Left ventricle myocardium inferior (tissue), 1 donor: ENCODE results near the gene MAP2K2. TPM values are rescaled to one million over a fixed set of nuclear protein-coding genes. Genes with fewer than 3 reads are reported as not detected.
"Not testable (repeated sequence)": the region's sequence is repeated elsewhere in the genome, so short reads cannot be mapped to it uniquely, and the experiment has no call there.

Experiments used
- DNase-seq: peaks from one replicate; pipeline ENCODE4 v3.0.0-alpha.2; 2020
- H3K27ac ChIP-seq: fragments of 200-600 bp; replicated peaks from 2 replicates; pipeline ENCODE4 v1.8.0; 2021
- H3K27me3 ChIP-seq: fragments of 200-600 bp; 2 replicates; pipeline ENCODE4 v1.8.0; 2021; ENCODE audit warnings: low read depth
- H3K36me3 ChIP-seq: fragments of 200-600 bp; 2 replicates; pipeline ENCODE4 v1.8.0; 2021
- H3K4me1 ChIP-seq: fragments of 200-600 bp; 2 replicates; pipeline ENCODE4 v1.8.0; 2021
- H3K4me3 ChIP-seq: fragments of 200-600 bp; 2 replicates; pipeline ENCODE4 v1.8.0; 2021; ENCODE audit warnings: mild to moderate bottlenecking, moderate library complexity
- H3K9me3 ChIP-seq: fragments of 200-600 bp; replicated peaks from 2 replicates; pipeline ENCODE4 v1.8.0; 2021
- intact Hi-C: fragments of 100-400 bp; cut with micrococcal nuclease; formaldehyde crosslinking; loops from one replicate; pipeline ENCODE4 v1.11.0; 2022
- total RNA-seq: library from RNA; stranded (reverse); fragmentation: NEBNext Ultra II Directional; extraction: Animal tissue kit (Norgen Biotek cat#: 25700); gene quantifications from one replicate; pipeline ENCODE4 v1.2.1, GENCODE V29; 2021
- TF ChIP-seq, protein P1 (sequence below): fragments of 200-600 bp; IDR thresholded peaks from 2 replicates; pipeline ENCODE4 v1.8.0; 2021; ENCODE audit warnings: antibody characterized with exemption, mild to moderate bottlenecking, borderline replicate concordance
- donor health status: DM: no; HTN: yes; CAD: no; lungs with severe emphysema.

MAP2K2 gene
- total RNA-seq, 1 donor from 2014 or later, result 129 TPM

DNA sequence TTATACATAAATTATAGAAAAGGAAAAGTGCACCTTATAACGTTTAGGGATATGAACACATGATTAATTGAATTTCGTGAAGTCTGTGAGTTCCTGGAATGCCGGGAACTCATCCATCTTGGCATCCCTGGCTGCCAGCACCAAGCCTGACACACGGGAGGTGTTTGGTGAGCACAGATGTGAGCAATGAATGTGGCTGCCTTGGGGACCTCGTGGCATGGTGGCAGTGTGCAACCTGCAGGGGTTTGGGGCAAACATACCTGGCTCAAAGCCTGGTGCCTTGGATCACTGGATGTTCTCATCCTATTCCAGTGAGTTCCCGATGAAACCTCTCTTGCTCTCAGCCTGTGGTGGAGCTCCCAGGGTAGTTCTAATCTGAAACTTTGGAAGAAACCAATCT, 10.4 kb upstream of the MAP2K2 start:
- Histone ChIP-seq H3K27ac (no peak overlapping the region), H3K27me3 (peaks cover 13% of the 10 kb centered on the region), H3K9me3 (no peaks in the 10 kb centered on the region), H3K36me3 (no peaks in the 10 kb centered on the region), H3K4me1 (no peaks in the 10 kb centered on the region), H3K4me3 (no peak overlapping the region)
- TF ChIP-seq, protein P1, sequence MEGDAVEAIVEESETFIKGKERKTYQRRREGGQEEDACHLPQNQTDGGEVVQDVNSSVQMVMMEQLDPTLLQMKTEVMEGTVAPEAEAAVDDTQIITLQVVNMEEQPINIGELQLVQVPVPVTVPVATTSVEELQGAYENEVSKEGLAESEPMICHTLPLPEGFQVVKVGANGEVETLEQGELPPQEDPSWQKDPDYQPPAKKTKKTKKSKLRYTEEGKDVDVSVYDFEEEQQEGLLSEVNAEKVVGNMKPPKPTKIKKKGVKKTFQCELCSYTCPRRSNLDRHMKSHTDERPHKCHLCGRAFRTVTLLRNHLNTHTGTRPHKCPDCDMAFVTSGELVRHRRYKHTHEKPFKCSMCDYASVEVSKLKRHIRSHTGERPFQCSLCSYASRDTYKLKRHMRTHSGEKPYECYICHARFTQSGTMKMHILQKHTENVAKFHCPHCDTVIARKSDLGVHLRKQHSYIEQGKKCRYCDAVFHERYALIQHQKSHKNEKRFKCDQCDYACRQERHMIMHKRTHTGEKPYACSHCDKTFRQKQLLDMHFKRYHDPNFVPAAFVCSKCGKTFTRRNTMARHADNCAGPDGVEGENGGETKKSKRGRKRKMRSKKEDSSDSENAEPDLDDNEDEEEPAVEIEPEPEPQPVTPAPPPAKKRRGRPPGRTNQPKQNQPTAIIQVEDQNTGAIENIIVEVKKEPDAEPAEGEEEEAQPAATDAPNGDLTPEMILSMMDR, result no peak
- intact Hi-C loops, result loop anchor here (10.0 kb wide), 1 partner anchor 150 kb away; the partner anchor contains the start of gene EEF2
- DNase-seq, result no peak

- no peak overlapping the region for H3K4me3 ChIP-seq
- DNase-seq, result no peak
- TF ChIP-seq, protein P1, result no peak
- no peaks in the 10 kb centered on the region for H3K36me3 ChIP-seq
- intact Hi-C loops, result loop anchor here (10.0 kb wide), 1 partner anchor 146 kb away; the partner anchor contains the start of gene EEF2
- H3K4me1 ChIP-seq, result no peaks in the 10 kb centered on the region
- peaks cover 13% of the 10 kb centered on the region for H3K27me3 ChIP-seq
- no peaks in the 10 kb centered on the region for H3K9me3 ChIP-seq
- H3K27ac ChIP-seq, result no peak overlapping the region
Observed at GRCh38 chr19:4130744-4131438, 7.0 kb upstream of the MAP2K2 start.

- intact Hi-C loops, DNase-seq, H3K27ac ChIP-seq, H3K4me3 ChIP-seq, H3K4me1 ChIP-seq, H3K9me3 ChIP-seq, H3K36me3 ChIP-seq: not testable (repeated sequence)
- H3K27me3 ChIP-seq, result peaks cover 13% of the 10 kb centered on the region
Observed at GRCh38 chr19:4129050-4129449, 5.1 kb upstream of the MAP2K2 start.

- peaks cover 18% of the 10 kb centered on the region for H3K4me1 ChIP-seq
- DNase-seq, intact Hi-C loops, H3K27me3 ChIP-seq, H3K4me3 ChIP-seq, H3K36me3 ChIP-seq, H3K9me3 ChIP-seq, H3K27ac ChIP-seq: not testable (repeated sequence)
Observed at GRCh38 chr19:4127322-4127721, 3.4 kb upstream of the MAP2K2 start.

DNA sequence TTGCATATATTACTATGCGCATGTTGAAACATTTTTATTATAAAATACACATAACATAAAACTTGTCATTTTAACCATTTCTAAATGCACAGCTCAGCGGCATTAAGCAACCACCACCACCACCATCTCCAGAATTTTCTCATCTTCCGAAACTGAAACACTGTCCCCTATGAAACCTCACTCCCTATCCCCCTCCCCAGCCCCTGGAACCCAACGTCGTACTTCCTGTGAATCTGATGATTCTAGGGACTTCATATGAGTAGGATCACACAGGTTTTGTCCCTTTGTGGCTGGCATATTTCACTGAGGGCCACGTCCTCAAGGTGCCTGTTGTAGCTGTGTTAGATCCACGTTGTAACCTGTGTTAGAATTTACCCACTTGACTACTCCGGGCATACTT, 716 bp upstream of the MAP2K2 start:
- H3K4me1 ChIP-seq, result peaks cover 27% of the 10 kb centered on the region
- no peak for DNase-seq
- TF ChIP-seq, protein P1, result no peak
- H3K4me3 ChIP-seq, result peak overlapping the region; percentile 83
- H3K9me3 ChIP-seq, result no peaks in the 10 kb centered on the region
- intact Hi-C loops, result no loop called here
- peak overlapping the region; percentile 81 for H3K27ac ChIP-seq
- H3K36me3 ChIP-seq, result no peaks in the 10 kb centered on the region
- H3K27me3 ChIP-seq, result no peaks in the 10 kb centered on the region

- Histone ChIP-seq H3K36me3 (peaks cover 7% of the 10 kb centered on the region), H3K27me3 (no peaks in the 10 kb centered on the region), H3K9me3 (no peaks in the 10 kb centered on the region), H3K4me3 (peak overlapping the region; percentile 83), H3K4me1 (peaks cover 27% of the 10 kb centered on the region), H3K27ac (peak overlapping the region; percentile 81)
- TF ChIP-seq, protein P1, result no peak
- no peak for DNase-seq
- intact Hi-C loops, result no loop called here
Observed at GRCh38 chr19:4122480-4122879, 1.4 kb downstream of the MAP2K2 start.
